ENCODE measurements around the gene TERT. TPM values are rescaled to one million over a fixed set of nuclear protein-coding genes. Genes with fewer than 3 reads are reported as not detected.

The TERT gene
- total RNA-seq, 1 experiment from 2014 or later, result 0.80 TPM

DNA sequence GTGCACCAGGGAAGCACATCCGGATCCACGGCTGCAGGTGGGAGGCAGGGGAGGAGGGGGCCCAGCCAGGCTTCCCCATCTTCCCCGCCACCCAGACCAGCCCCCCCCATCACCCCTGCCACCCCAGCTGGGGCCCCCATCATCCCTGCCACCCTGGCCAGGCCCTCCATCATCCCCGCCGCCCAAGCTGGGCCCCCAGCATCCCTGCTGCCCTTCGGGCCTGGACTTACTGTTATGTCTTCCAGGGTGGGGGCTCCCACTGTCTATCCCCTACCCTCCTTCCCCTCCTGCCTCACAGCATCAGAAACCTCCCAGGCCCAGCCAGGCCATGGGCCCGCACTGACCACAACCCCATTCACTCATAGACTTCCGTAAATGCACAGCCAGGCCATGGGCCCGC lies 42.2 kb downstream of the TERT start:
- intact Hi-C loops (cut with micrococcal nuclease), result no loop called here
- no TSS peak for BruUV-seq (replicated peaks)
- ChIA-PET CTCF (no interaction called here), POLR2A (ENCODE audit: unreplicated experiment) (no interaction called here)
- Histone ChIP-seq H4K20me1 (ENCODE audit: low read length) (no peaks in the 10 kb centered on the region), H3F3A (ENCODE audit: low read length, unreplicated experiment) (no peaks in the 10 kb centered on the region), H2AFZ (ENCODE audit: low read length) (no peak overlapping the region), H3K9me3 (ENCODE audit: low read length) (no peaks in the 10 kb centered on the region), H3K4me1 (ENCODE audit: insufficient read depth, low read length) (no peaks in the 10 kb centered on the region), H3K36me3 (ENCODE audit: low read depth, low read length) (no peaks in the 10 kb centered on the region), H3K4me2 (ENCODE audit: low read length) (no peak overlapping the region), H3K9me2 (replicated peaks; ENCODE audit: low read length) (no peaks in the 10 kb centered on the region), H3K27me3 (ENCODE audit: low read length) (no peaks in the 10 kb centered on the region), H3K4me3 (ENCODE audit: low read length) (no peak overlapping the region), H3K79me2 (ENCODE audit: low read length) (no peaks in the 10 kb centered on the region), H3K27ac (ENCODE audit: low read length) (no peak overlapping the region), H3K9ac (ENCODE audit: low read length) (no peak overlapping the region)
- ATAC-seq, result no peak
- TF ChIP-seq, protein P1, sequence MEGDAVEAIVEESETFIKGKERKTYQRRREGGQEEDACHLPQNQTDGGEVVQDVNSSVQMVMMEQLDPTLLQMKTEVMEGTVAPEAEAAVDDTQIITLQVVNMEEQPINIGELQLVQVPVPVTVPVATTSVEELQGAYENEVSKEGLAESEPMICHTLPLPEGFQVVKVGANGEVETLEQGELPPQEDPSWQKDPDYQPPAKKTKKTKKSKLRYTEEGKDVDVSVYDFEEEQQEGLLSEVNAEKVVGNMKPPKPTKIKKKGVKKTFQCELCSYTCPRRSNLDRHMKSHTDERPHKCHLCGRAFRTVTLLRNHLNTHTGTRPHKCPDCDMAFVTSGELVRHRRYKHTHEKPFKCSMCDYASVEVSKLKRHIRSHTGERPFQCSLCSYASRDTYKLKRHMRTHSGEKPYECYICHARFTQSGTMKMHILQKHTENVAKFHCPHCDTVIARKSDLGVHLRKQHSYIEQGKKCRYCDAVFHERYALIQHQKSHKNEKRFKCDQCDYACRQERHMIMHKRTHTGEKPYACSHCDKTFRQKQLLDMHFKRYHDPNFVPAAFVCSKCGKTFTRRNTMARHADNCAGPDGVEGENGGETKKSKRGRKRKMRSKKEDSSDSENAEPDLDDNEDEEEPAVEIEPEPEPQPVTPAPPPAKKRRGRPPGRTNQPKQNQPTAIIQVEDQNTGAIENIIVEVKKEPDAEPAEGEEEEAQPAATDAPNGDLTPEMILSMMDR (conservative IDR thresholded peaks at IDR 0.05; ENCODE audit: low read depth, low read length), result no peak
- TF ChIP-seq EZH2 (IDR thresholded peaks at IDR 0.05; ENCODE audit: low read length, unreplicated experiment) (no peak), EZH2phosphoT487 (IDR thresholded peaks at IDR 0.05; ENCODE audit: borderline replicate concordance, low read length) (no peak)
- no peak for DNase-seq

DNA sequence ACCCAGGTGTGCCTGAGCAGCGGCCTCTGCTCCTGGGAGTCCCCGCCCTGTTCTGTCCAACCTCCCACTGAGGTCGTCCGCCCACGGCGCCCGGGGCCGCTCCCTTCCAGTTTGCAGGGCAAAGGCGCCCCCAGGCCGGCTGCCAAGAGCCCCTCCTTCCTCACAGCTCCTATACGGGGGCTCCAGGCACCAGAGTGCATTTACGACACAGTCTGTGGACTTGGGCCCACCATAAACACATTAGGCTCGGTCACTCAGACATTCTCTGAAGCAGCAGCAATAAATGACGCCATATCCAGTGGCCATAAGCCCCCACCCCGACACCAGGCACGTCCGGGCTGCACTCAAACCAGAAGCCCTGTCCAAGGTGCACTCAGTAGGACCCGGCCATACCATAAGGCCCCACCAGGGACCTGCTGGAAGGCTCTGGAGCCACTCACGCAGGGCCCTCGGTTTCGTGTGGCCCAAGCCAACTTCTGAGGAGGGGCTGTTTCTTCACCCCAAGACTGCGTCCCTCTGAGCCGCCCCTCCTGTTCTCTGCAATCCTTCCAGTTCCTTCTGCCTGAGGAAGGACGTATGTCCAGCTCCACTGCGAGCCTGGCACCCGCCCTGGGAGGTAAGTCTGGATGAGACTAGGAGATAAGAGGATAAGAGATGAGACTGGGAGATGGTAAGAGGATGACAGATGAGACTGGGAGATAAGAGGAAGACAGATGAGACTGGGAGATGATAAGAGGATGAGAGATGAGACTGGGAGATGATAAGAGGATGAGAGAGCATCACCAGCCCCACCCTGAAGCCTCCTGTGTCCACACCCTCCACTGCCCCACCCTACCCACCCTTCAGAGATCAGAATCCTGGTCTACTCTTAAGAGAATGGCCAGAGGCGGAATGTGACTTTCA lies 42.9 kb downstream of the TERT start:
- DNase-seq (no peak), ATAC-seq (no peak)
- POLR2A ChIA-PET (ENCODE audit: unreplicated experiment), result no interaction called here
- no peaks in the 10 kb centered on the region for H3K79me2 ChIP-seq (ENCODE audit: low read length)
- H3K36me3 ChIP-seq (ENCODE audit: low read depth, low read length), result no peaks in the 10 kb centered on the region
- H3K9me2 ChIP-seq (replicated peaks; ENCODE audit: low read length), result no peaks in the 10 kb centered on the region
- no peak overlapping the region for H2AFZ ChIP-seq (ENCODE audit: low read length)
- TF ChIP-seq, protein P1 (conservative IDR thresholded peaks at IDR 0.05; ENCODE audit: low read depth, low read length), result no peak
- TF ChIP-seq EZH2phosphoT487 (IDR thresholded peaks at IDR 0.05; ENCODE audit: borderline replicate concordance, low read length), result no peak
- BruUV-seq (replicated peaks), result no TSS peak
- no peaks in the 10 kb centered on the region for H3K9me3 ChIP-seq (ENCODE audit: low read length)
- H3K27ac ChIP-seq (ENCODE audit: low read length), result no peak overlapping the region
- no peaks in the 10 kb centered on the region for H3K4me1 ChIP-seq (ENCODE audit: insufficient read depth, low read length)
- H3F3A ChIP-seq (ENCODE audit: low read length, unreplicated experiment), result no peaks in the 10 kb centered on the region
- H4K20me1 ChIP-seq (ENCODE audit: low read length), result no peaks in the 10 kb centered on the region
- no peaks in the 10 kb centered on the region for H3K27me3 ChIP-seq (ENCODE audit: low read length)
- H3K9ac ChIP-seq (ENCODE audit: low read length), result no peak overlapping the region
- H3K4me3 ChIP-seq (ENCODE audit: low read length), result no peak overlapping the region
- CTCF ChIA-PET, result no interaction called here
- no peak overlapping the region for H3K4me2 ChIP-seq (ENCODE audit: low read length)
- intact Hi-C loops (cut with micrococcal nuclease), result no loop called here

All from PC-3 (cell line).